ENCODE results near the gene HOXB4.

HOXB4 gene

DNA sequence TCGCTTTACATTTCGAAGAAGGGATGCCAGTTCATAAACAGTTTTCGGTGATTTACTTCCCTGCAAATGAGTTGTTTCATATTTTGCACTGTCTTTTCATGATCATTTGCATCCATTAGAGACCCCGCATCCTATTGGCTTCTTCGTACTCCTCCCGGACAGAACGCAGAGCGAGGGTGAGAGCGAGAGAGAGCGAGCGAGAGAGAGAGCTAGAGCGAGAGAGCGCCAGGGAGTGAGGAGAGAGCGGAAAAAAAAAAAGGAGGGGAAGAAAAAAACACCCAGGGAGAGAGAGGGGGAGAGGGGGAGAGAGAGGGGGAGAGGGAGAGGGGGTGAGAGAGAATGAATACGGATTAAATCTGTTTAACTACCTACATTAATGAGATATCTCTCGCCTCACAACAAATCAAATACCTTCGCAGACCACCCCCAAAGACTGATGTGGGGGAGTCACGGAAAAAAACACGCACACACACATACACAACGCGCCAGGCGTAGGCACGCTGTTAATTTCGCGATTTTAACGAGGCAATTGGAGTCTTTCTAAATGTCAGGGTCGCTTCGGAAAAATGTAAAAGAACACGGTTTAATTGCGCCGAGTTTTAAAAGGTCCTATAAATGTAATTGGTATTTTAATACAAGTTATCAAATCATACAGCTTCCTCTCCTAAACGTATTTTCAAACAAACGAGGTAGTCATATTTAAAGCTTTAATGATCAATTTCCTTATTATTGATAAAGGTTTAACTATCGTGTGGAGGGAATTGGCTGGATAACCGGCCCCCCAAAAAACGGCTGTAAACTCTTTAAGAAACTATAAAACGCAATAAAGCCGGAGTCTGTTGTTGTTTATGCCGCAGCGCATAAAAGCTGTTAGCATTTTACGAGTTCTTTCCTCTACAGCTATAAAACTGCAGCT, 37.2 kb upstream of the HOXB4 start, which contains the start of gene HOXB8:
Gene HOXB8, minus strand, starts transcription at position 246 of the 916 bp plus-strand sequence. CDS start 588 bp downstream, outside the sequence.
- peak; percentile 44 for DNase-seq (ENCODE audit: low spot score)

DNA sequence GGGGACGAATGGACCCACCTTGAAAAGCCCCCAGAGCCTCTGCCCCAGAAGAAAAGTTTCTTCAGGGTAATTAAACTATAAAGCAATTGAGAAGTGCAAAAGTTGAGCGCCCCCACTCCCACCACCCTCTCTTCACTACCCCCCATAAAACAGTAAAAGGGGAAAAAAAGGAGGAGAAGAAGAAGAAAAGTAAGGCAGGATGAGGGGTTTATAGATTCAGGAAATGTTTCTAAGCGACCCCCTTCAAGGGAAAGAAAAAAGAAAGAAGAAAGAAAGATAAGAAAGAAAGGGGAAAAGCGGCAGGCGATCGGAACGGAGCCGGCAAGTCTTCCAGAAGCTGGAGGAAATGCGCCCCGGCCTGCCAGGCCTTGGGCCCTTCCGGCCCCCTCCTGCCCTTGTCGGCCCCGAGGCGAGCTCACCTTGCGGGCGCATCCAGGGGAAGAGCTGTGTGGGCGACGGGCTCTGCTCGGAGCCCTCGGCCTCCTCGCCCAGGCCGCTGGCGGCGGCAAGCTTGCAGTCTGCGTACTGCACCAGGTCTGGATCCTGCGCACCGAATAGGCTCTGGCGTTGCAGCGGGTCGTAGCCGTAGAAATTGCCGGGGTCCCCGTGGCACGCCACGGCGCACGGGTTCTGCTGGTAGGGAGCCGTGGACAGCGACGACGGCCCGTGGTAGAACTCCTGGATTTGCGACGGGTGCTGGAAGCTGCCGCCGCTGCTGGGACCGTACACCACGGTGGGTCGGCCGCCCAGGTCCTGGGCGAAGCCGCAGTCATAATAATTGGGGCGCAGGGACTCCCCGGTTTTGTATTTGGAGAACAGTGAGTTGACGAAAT, 35.9 kb upstream of the HOXB4 start:
- peak; percentile 56 for DNase-seq (ENCODE audit: low spot score)

DNA sequence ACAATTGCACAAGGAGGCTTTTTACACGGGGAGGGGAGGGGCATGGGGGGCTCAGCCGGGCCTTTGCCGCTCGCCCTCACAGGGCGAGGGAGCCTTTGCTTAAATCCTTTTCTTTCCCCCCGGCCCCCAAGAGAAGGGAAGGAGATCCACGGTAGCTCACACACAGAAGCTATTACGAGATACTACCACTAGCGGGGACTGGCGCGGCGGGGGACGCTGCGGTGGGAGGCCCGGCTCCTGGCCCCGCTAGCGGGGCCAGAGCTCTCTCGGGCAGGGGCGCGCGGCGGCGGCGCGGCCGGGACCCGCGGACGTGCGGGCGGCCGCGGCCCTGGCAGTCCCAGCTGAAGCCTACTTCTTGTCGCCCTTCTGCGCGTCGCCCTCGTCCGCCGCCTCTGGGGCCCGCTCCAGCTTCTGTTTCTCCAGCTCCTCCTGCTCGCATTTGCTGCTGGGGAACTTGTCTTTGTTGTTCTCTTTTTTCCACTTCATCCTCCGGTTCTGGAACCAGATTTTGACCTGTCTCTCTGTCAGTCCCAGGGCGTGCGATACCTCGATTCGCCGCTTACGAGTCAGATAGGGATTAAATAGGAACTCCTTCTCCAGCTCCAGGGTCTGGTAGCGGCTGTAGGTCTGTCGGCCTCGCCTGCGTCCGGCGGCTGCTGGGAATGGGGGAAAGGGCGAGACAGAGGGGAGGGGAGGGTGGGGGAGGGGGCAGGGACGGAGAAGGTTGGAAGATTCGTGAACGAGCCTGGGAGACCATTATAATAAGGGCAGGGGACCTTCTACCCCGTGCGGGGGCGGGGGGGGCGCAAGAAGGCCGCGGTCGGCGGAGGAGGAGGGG, 34.9 kb upstream of the HOXB4 start:
- peak; percentile 78 for DNase-seq (ENCODE audit: low spot score)

DNA sequence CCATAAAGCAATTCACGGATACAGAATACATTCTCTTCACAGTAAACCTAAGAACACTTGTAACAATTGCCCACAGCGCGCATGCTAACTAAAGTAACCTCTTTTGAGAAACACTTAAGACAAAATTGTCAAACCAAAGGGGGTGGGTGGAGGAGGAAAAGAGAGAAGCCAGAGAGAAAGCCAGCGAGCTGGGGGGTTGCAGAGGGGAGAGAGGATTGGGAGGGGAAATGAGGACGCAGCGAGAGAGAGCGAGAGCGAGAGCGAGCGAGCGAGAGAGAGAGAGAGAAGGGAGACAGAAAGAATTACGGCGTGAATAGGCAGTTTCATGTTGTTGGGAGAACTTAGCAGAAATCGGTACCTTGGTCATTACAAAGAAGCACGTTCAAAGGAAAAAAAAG, 34.3 kb upstream of the HOXB4 start:
- peak; percentile 35 for DNase-seq (ENCODE audit: low spot score)

DNA sequence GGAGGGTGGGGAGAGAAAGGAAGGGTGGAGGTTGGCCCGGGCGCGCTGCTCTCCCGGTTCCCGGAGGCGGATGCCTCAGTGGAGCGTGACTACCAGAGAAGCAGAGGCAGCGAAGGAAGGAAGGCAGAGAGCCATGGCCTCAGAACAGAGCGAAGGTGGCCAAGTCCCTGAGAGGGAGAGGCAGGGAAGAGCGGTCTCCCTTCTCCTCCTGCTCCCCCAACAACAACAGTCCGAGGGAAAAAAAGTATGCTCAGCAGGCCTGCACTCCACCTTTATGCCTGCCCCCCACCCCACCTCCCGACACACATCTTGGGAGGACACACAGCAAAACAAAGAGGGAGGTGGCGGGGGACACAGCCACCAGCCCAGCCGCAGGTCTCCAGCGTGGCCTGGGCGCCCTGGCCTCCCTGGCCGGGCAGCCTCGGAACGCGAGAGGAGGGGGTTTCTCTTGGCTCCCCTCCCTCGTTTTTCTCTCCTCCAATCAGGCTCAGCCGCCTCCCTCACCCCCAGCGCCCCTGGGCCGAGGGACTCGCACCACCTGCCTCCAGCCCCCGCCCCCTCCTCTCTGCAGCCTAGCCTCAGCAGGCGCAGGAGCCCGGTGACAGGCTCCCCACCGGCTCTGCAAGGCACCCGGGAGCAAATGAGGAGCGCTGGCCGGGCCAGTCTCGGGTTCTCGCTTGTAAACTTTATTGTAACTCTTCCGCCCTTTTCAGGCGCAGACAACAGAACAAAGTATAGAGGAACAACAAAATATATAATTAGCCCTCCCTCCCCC, 33.7 kb upstream of the HOXB4 start:
- DNase-seq (ENCODE audit: low spot score), result peak; percentile 54

DNA sequence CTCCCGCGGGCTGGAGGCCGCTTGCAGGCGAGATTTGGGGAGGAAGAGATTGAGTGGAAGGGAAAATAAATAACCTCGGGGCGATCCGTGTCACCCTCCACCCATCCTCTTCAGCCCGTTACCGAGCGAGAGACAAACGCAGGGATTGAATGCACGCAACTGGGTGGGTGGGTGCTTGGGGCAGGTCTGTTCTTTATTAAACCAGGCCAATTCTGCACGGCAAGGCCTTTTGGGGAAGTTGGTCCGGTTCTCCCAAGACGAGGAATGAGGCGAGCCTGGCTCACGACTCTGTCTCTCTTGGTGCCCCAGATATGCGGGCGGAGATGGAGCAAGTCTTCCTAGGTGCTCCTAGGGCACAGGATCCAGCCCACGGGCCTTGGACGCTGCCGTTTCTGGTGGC, 33.1 kb upstream of the HOXB4 start:
- peak; percentile 44 for DNase-seq (ENCODE audit: low spot score)

DNA sequence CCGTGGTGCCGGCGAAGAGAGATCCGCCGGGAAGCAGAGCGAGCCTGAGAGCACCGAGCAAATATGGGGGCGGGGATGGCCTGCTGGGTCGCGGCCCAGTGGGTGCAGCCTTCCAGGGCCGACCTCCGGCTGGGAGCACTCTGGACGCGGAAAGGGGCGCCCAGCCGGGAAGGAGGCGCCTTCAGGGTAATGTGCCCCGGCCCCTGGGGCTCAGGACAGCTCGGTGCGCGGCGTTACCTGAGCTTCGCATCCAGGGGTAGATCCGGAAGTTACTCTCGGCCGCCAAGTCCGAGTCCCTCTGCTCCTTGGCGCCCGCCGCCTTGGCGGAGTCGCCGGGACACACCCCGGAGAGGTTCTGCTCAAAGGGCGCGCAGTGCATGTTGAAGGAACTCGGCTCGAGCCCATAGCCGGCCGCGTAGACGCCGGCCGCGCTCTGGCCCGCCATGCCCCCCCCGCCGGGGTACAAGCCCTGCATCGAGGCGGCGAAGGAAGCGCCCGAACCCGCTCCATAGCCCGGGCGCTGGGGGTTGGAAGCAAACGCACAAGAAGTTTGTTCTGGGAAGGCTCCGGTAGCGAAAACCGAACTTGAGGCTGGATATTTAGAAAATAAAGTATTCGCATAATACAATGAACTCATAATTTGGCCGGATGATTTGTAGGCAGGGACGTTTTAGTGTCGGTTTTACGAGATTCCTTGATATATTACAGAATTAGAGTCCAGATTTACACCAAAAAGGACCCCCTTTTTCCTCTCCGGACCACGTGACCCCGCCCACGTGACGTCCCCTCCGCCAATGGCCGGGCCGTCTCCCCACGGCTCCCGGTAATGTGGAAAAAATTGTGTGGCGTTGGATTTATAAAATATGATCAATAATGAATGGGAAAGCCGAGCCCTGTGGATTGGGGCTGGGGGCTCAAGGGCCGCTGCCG, 32.4 kb upstream of the HOXB4 start, which contains the start of gene HOXB7:
Gene HOXB7, minus strand, starts transcription at position 736 of the 930 bp plus-strand sequence. Its CDS starts 99 bp downstream, at position 637.
- peak; percentile 92 for DNase-seq (ENCODE audit: low spot score)

DNA sequence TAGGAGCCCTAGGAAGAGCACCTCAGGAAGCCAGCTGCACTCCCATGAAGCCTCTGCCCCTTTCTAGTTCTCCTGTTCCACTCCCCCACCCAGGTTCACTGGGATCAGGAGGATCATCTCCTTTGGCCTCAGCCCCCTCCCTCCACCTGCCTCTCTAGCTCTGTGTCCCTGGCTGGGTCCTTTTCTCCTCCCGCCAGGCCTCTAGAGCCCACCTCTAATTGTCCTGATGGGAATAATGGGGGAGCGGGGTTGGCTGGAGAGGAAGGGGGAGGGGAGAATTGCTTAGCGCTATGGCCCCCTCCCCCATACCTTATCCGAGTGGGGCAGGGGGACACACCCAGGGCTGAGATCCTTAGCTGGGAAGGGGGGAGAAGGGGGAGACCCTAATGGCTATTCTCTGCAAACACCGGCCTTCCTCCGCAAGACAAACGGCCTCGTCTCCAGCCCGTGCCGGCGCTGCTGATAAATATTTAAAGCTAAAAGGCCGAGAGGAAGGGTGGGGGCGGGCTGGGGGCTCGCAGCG, 31.7 kb upstream of the HOXB4 start:
- DNase-seq (ENCODE audit: low spot score), result no peak

DNA sequence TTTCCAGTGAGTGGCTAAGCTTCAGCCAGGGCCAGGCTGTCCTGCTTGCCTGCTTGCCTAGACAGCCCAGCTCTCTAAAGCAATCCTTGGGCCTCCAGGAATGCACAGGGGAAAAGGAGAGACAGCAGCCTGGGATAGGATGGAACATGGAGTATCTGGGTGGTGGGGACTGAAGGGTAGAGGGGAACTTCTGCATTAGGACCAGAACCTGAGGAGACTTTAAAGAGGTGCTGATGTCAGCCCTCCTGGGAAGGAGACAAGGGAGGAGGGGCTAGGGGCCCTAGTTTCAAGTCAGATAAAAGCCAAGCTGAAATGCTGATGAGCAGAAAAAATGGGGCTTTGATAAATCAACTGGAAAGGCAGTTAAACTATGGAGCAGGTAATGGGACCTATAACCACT, 30.9 kb upstream of the HOXB4 start:
- peak; percentile 26 for DNase-seq (ENCODE audit: low spot score)

DNA sequence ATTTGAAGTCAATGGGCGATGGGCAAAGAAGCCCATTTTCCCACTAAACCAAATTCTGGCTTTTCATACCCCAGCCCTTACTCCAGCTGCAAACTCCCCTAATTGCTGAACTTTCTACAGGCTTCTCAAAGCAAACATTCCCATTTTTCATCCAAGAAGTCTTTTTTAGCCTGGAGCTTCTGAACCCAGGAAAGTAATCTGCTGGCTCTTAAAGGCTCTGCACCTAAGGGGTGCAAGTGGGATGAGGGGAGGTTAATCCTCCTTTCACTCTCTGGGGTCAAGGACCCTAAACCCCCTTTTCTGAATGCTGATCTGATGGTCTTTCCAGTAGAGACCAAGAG, 30.3 kb upstream of the HOXB4 start:
- no peak for DNase-seq (ENCODE audit: low spot score)

DNA sequence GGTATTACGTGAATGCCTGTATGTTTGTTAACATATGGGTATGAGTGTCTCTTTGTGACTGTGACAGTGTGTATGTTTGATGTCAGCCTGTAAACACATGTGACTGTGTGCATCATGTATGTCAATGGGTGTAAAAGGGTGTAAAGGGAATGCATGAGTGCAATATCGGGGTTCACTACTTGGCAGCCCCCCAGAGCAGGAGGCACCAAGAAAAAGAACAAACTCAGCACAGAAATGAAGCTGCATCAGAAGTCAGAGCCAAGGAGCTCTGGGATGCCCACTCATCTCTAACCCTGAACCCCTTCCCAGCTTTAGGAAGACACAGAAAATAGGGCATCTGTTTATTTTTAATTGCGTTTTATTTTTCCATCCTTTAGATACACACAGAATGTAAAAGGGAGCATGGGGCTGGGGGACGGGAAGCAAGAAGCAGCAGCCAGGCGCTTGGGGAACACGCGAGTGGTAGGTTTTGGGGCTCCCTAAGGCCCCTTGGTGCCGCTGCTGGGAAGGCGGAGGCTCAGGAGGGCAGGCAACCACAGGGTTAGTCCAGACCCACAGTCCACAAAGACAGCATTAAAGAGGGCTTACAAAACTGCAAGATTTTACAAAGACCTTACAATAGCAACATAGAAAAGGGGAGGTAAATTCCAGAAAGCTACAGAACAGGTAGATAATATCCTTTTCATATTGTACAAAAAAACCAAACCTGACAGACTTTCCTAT, 28.9 kb upstream of the HOXB4 start:
- no peak for DNase-seq (ENCODE audit: low spot score)

DNA sequence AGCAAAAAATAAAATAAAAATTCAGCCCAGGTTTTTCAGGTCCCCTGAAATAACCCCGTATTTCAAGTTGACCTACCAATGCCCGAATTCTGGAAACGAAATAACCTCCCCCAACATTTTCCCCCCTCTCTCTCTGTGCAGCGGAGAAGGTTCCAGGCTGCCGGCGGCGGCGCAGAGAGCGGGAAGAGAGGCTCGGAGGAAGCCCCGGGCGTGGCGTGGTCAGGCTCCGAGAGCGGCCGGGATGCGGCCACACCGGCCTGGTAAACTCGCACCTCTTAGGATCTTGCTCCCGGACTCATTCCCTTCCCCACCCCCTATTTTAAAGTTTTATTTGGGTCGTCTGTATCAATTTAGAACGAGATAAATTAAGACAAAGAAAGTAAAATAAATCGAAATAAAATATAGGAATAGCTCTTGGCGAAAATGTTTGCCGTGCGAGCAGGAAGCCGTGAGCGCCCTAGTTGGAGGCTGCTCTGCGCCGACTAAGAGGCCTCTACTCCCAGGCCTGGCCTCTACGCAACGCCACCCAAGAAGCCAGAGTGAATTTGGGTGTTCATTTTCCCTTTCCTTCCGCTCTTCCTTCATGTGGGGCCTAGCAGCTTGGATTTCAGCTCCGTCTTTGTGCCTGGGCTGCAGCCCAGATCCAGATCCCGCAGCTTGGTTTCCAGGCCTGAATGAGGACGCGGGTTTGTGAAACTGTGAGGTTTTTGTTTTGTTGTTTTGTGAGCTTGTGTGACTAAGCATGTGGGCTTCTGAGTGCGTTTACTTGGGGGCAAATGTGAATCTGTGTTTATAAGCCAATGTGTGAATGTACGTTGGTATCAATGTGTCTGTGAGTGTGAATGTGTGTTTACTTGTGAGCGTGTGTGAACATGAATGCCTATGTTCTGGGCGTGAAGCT, 28.1 kb upstream of the HOXB4 start:
- DNase-seq (ENCODE audit: low spot score), result no peak

DNA sequence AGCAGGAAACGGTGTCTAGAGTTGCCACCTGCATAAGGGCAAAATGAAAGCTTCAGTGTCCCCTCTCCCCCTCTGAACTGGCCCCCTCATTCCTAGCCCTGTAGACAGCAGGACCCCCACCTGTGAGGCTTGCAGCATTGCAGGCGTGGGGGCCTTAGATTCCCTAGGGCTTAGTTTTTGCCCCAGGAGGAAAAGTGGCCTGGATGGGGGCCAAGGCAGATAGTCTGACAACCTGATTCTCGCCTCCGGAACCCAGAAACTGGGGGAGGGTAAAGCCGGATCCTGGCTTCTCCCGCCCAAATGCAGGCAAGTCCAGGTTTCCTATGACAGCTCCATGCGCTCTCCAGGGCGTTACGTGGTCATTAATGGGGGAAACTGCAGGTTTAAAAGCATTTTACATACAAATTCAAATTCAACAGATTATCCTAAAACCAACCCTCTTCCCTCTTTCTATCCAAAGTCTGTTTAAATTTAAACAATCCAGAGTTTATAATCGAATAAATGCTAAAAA, 27.3 kb upstream of the HOXB4 start:
- no peak for DNase-seq (ENCODE audit: low spot score)

DNA sequence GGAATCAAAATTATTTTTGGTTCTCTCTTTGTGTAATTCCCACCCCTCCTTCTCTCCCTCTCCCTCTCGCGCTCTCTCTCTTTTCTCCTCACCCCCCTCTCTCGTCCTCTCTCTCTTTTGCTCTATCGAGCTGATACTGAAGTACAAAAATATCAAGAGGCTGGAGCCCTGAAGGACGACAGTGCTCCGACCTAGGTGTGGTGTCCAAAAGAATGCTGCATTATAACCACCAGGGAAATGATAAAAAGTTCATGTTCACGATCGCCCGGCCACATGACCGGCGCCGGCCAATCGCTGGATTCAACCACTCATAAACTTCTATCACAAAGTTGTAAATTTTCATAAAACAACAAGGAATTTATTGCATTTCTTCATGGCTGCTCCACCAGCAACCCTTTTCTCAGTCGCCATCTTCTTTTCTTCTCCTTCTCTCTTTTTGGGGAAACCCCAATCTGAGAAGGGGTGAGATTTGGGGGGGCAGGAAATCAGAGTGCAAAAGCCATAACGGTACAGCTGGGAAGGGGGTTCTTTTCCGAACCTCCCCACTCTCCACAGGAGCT, 26.7 kb upstream of the HOXB4 start, which contains the start of gene HOXB6:
Gene HOXB6, minus strand, starts transcription at position 217 of the 560 bp plus-strand sequence. CDS start 6,836 bp downstream, outside the sequence.
- DNase-seq (ENCODE audit: low spot score), result peak; percentile 82

DNA sequence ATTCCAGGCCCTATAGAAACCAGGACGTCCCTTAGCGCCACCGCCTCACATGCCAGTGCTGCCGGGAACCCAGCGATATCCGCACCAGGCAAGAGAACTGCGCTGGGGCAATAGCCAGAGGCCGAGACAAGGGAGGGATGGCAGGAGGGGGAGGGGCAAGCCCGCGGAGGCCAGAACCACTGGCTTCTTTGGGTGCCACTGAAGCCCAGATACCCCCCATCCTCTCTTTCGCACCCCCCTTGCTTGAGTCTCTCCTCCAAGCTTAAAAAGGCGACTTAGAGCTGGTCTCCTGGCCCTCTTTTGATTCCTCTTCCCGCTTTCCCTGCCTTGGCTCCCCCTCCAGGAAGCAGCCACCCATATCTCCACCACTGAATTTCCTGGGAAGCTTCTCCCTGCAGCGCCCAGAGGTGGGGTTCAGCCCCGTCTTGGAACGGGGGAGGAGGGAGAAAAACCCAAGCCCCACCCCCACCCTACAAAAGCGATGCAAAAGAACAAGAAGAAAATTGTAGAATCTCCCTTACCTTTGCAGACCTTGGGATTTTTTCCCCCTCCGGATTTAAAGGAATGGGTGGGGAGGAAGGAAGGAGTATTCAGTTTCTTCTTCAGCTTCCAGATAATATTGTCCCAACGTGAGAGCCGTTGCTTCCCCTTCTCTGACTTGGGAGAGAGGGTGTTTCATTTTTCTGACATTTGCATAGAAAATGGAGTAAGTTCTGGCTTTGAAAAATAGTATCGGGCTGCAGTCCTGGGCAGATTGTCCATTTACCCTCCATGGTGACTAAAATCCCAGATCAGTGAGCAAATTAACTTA, 26.0 kb upstream of the HOXB4 start:
- peak; percentile 84 for DNase-seq (ENCODE audit: low spot score)

Data from GM03348 (cell line).